GM12878 (cell line): Measurements from ENCODE around the gene ENDOU. TPM values are rescaled to one million over a fixed set of nuclear protein-coding genes. Genes with fewer than 3 reads are reported as not detected.

ENCODE experiments used
- ATAC-seq: fragments of 200-7000 bp; cut with Tn5 transposase; 3 replicates; pipeline ENCODE4 v1.9.1; 2020; ENCODE audit warnings: mild to moderate bottlenecking, moderate library complexity
- BruUV-seq: library from RNA; stranded (reverse); fragments of 400-500 nt; replicated peaks from 2 replicates; lab custom pipeline; 2021; lab: Mats Ljungman, UMichigan
- CTCF ChIA-PET: fragments of 300-600 bp; sonication (Branson Sonifier 250); formaldehyde crosslinking; extraction: SDS; loops from one replicate; lab custom pipeline; 2021; ENCODE audit warnings: inconsistent platforms; lab: Yijun Ruan, JAX
- POLR2A ChIA-PET: fragments of 350-600 bp; formaldehyde crosslinking; extraction: SDS; loops from one replicate; lab custom pipeline; 2021; ENCODE audit warnings: inconsistent platforms; lab: Charles Lee
- RAD21 ChIA-PET: fragments of 300-600 bp; sonication (Branson Sonifier 250); formaldehyde crosslinking; loops from one replicate; lab custom pipeline; 2023; ENCODE audit warnings: antibody characterized with exemption; ENCODE audit not compliant: unreplicated experiment; lab: Charles Lee
- SMC1A ChIA-PET: fragments of 300-600 bp; sonication (Branson Sonifier 250); formaldehyde crosslinking; loops from one replicate; lab custom pipeline; 2023; ENCODE audit not compliant: unreplicated experiment, uncharacterized antibody; lab: Charles Lee
- DNase-seq: peaks from one replicate; pipeline ENCODE4 v3.0.0-alpha.2; 2011; ENCODE audit warnings: low read depth, low spot score
- FAIRE-seq: peaks from 3 replicates; lab custom pipeline; 2011; peaks lifted over from hg19 to GRCh38; lab: Jason Lieb, UNC
- H2AFZ ChIP-seq: 2 replicates; pipeline ENCODE4 v1.6.0; 2011; ENCODE audit warnings: low read depth, low read length, control low read depth; ENCODE audit not compliant: control insufficient read depth
- H3K27ac ChIP-seq: 2 replicates; pipeline ENCODE4 v1.5.1; 2011; ENCODE audit warnings: control low read depth; ENCODE audit not compliant: control insufficient read depth, insufficient read depth
- H3K27me3 ChIP-seq, 2 experiments: replicated peaks in 1 of 2; 2 replicates each; pipeline versions ENCODE4 v1.6.0 to v1.6.1; 2011; ENCODE audit warnings: low read length in 1 of 2; ENCODE audit not compliant: control insufficient read depth in 2 of 2, insufficient read depth in 2 of 2
- H3K36me3 ChIP-seq, 2 experiments: 2 replicates each; pipeline ENCODE4 v1.5.1; 2011; ENCODE audit warnings: low read length in 1 of 2; ENCODE audit not compliant: control insufficient read depth in 2 of 2, insufficient read depth in 2 of 2
- H3K4me1 ChIP-seq: 2 replicates; pipeline ENCODE4 v1.6.1; 2011; ENCODE audit warnings: mild to moderate bottlenecking, low read length, moderate library complexity, mixed read lengths; ENCODE audit not compliant: control insufficient read depth, insufficient read depth
- H3K4me2 ChIP-seq: 2 replicates; pipeline ENCODE4 v1.6.0; 2011; ENCODE audit warnings: control low read depth; ENCODE audit not compliant: control insufficient read depth, insufficient read depth
- H3K4me3 ChIP-seq: fragments of 200-600 bp; sonication (generic); 2 replicates; pipeline ENCODE4 v1.5.1; 2016
- H3K79me2 ChIP-seq: 2 replicates; pipeline ENCODE4 v1.6.0; 2011; ENCODE audit warnings: low read length; ENCODE audit not compliant: control insufficient read depth, insufficient read depth
- H3K9ac ChIP-seq: 2 replicates; pipeline ENCODE4 v1.8.0; 2011; ENCODE audit warnings: low read length, control low read depth, mixed read lengths; ENCODE audit not compliant: control insufficient read depth, insufficient read depth
- H3K9me3 ChIP-seq: replicated peaks from 3 replicates; pipeline ENCODE4 v1.5.1; 2011; ENCODE audit warnings: mild to moderate bottlenecking, low read length; ENCODE audit not compliant: control insufficient read depth, insufficient read depth
- H4K20me1 ChIP-seq: 2 replicates; pipeline ENCODE4 v1.6.0; 2011; ENCODE audit not compliant: control insufficient read depth, insufficient read depth
- ATF2 ChIP-seq: IDR thresholded peaks from 2 replicates; pipeline ENCODE4 v1.6.1; 2012; ENCODE audit warnings: low read length, inconsistent platforms
- CBX3 ChIP-seq: fragments of 200-600 bp; sonication (generic); IDR thresholded peaks from 2 replicates; pipeline ENCODE4 v1.6.1; 2016; ENCODE audit warnings: low read depth, borderline replicate concordance
- CREB1 ChIP-seq: IDR thresholded peaks from 2 replicates; pipeline ENCODE4 v1.6.1; 2012; ENCODE audit warnings: low read depth, mild to moderate bottlenecking, inconsistent platforms
- ETV6 ChIP-seq, 2 experiments: fragments of 450-650 bp in 1 of 2; IDR thresholded peaks in 1 of 2; conservative IDR thresholded peaks in 1 of 2; 2 replicates each; pipeline ENCODE4 v1.6.1; 2014; ENCODE audit warnings: antibody characterized with exemption in 1 of 2, borderline replicate concordance in 1 of 2, low read depth in 1 of 2, mild to moderate bottlenecking in 1 of 2, moderate library complexity in 1 of 2
- IRF5 ChIP-seq: fragments of 450-650 bp; IDR thresholded peaks from 2 replicates; pipeline ENCODE4 v1.6.1; 2017; ENCODE audit warnings: borderline replicate concordance
- JUNB ChIP-seq: IDR thresholded peaks from 2 replicates; pipeline ENCODE4 v1.6.1; 2016; ENCODE audit warnings: antibody characterized with exemption, mild to moderate bottlenecking
- TCF12 ChIP-seq: IDR thresholded peaks from 2 replicates; pipeline ENCODE4 v1.6.1; 2011; ENCODE audit warnings: low read depth, mild to moderate bottlenecking, low read length
- TCF7 ChIP-seq: IDR thresholded peaks from 2 replicates; pipeline ENCODE4 v1.6.1; 2014; ENCODE audit warnings: antibody characterized with exemption, borderline replicate concordance
- ZNF217 ChIP-seq: fragments of 450-650 bp; IDR thresholded peaks from 2 replicates; pipeline ENCODE4 v1.6.1; 2017; ENCODE audit warnings: antibody characterized with exemption, mild to moderate bottlenecking
- WGBS: methylation state at CpG from one replicate; pipeline ENCODE4 v1.1.6; 2016; ENCODE audit warnings: low lambda C conversion rate; ENCODE audit not compliant: insufficient replicate concordance, insufficient coverage; ENCODE audit errors: missing lambda C conversion rate; 5-methylcytosine and 5-hydroxymethylcytosine counted together
- in situ Hi-C: fragments of 300-500 bp; cut with MboI; formaldehyde crosslinking; loops from 9 replicates; pipeline ENCODE4 v1.14.3; 2018; ENCODE audit warnings: mixed read lengths
- intact Hi-C: fragments of 100-400 bp; cut with micrococcal nuclease; formaldehyde crosslinking; loops from one replicate; pipeline ENCODE4 v1.14.2; 2022; ENCODE audit not compliant: unreplicated experiment
- polyA plus RNA-seq, 11 experiments: library from polyadenylated mRNA; depleted of rRNA in 4 of 11; unstranded in 6 of 11; stranded (reverse) in 5 of 11; fragments of >200 nt; fragmentation: Nextera tagmentation in 4 of 11; fragmentation: Illumina TruSeq in 1 of 11; extraction: Ambion mirVana in 4 of 11; extraction: Trizol in 1 of 11; gene quantifications; 1 replicate in 1 of 11; 2 replicates in 10 of 11; pipeline versions ENCODE4 v1.2.1 to v1.2.3, GENCODE V29; 2011 to 2016; ENCODE audit warnings: inconsistent platforms in 2 of 11, missing spikeins in 2 of 11, low read depth in 1 of 11
- total RNA-seq, 4 experiments: library from RNA; depleted of rRNA in 3 of 4; stranded (reverse); fragments of >200 nt in 3 of 4; fragmentation: Illumina TruSeq in 1 of 4; extraction: Trizol in 1 of 4; gene quantifications; 2 replicates each; pipeline versions ENCODE4 v1.2.1 to v1.2.3, GENCODE V29; 2013 to 2021

The ENDOU gene
- total and polyA plus RNA-seq, 10 of the 15 experiments (the other 5 are each of a cell fraction or from before 2014, with no cell fraction given): 0.03 to 0.17 (median 0.10) TPM; not detected in 4

GRCh38 chr12:47707905-47708543 is 17.3 kb downstream of the ENDOU start:
- peak overlapping the region; percentile 81 for H3K4me2 ChIP-seq

GRCh38 chr12:47707355-47707754 is 17.9 kb downstream of the ENDOU start:
- peak overlapping the region; percentile 81 for H3K4me2 ChIP-seq
- intact Hi-C loops: loop anchor here (10.0 kb wide), 1 partner anchor 1443 kb away; the partner anchor contains the start of gene SLC38A1
- no TSS peak for BruUV-seq
- POLR2A ChIA-PET: interaction anchor here (0.7 to 1.6 kb wide), 4 partner anchors 11 to 50 kb away, joined by 3 to 6 read pairs (median 4); no protein-coding TSS in a partner anchor
- CTCF ChIA-PET: interaction anchor here (0.6 to 9.7 kb wide), 13 partner anchors 9 to 130 kb away, joined by 3 to 102 read pairs (median 8); partner anchors contain the start of gene RAPGEF3
- 0 out of 2 replicates have a peak overlapping the region, but pooled peaks have one; percentile 35 for H3K4me3 ChIP-seq
- H3K36me3 ChIP-seq: no peaks in the 10 kb centered on the region
- RAD21 ChIA-PET: interaction anchor here (0.9 to 9.0 kb wide), 6 partner anchors 34 to 198 kb away, joined by 3 to 61 read pairs (median 4); partner anchors contain the start of gene VDR
- SMC1A ChIA-PET: interaction anchor here (0.6 to 3.5 kb wide), 11 partner anchors 8 to 1186 kb away, joined by 3 to 16 read pairs (median 4); partner anchors contain the start of gene ENDOU
- H4K20me1 ChIP-seq: no peaks in the 10 kb centered on the region
- no peak overlapping the region for H3K9ac ChIP-seq
- FAIRE-seq: no peak
- peaks cover 38% of the 10 kb centered on the region for H3K79me2 ChIP-seq
- no peaks in the 10 kb centered on the region for H3K27me3 ChIP-seq
- no peaks in the 10 kb centered on the region for H3K9me3 ChIP-seq
- no peak for ATAC-seq
- in situ Hi-C loops: no loop called here
- TF ChIP-seq IRF5: no peak
- TF ChIP-seq CBX3: no peak
- TF ChIP-seq ATF2: no peak
- TF ChIP-seq, all 136 proteins: peak for 0
- H3K27ac ChIP-seq: peak overlapping the region; percentile 85; the same call in 1 of the 2 replicates
- DNase-seq: no peak
- no peak overlapping the region for H2AFZ ChIP-seq
- H3K4me1 ChIP-seq: peaks cover 32% of the 10 kb centered on the region

More at GRCh38 chr12:47707905-47708543, 17.3 kb downstream of the ENDOU start:
- no peak for DNase-seq
- intact Hi-C loops (loop anchor here (10.0 kb wide), 1 partner anchor 1443 kb away; the partner anchor contains the start of gene SLC38A1), in situ Hi-C loops (no loop called here)
- peak overlapping the region; percentile 35 for H3K27ac ChIP-seq
- 0 out of 2 replicates have a peak overlapping the region, but pooled peaks have one; percentile 4 for H3K9ac ChIP-seq
- no peak overlapping the region; the same call in 1 of the 2 replicates for H3K4me3 ChIP-seq
- H3K27me3 ChIP-seq: no peaks in the 10 kb centered on the region
- peaks cover 34% of the 10 kb centered on the region for H3K79me2 ChIP-seq
- ChIA-PET SMC1A (interaction anchor here (0.6 to 3.5 kb wide), 10 partner anchors 9 to 1187 kb away, joined by 3 to 16 read pairs (median 4); partner anchors contain the start of gene ENDOU), POLR2A (interaction anchor here (1.1 to 1.6 kb wide), 3 partner anchors 11 to 50 kb away, joined by 3 to 6 read pairs (median 4); no protein-coding TSS in a partner anchor), CTCF (interaction anchor here (1.1 to 9.7 kb wide), 12 partner anchors 10 to 130 kb away, joined by 3 to 102 read pairs (median 10); partner anchors contain the start of gene RAPGEF3), RAD21 (interaction anchor here (0.9 to 9.0 kb wide), 5 partner anchors 33 to 197 kb away, joined by 3 to 61 read pairs (median 4); partner anchors contain the start of gene VDR)
- peak; percentile 7 for FAIRE-seq
- H2AFZ ChIP-seq: peak overlapping the region; percentile 16
- H4K20me1 ChIP-seq: no peaks in the 10 kb centered on the region
- H3K36me3 ChIP-seq: no peaks in the 10 kb centered on the region
- peaks cover 32% of the 10 kb centered on the region for H3K4me1 ChIP-seq
- no TSS peak for BruUV-seq
- 0% methylated on average over 5 of the region's 5 CpGs for WGBS
- TF ChIP-seq TCF7 (no peak), TCF12 (no peak), ZNF217 (no peak), JUNB (peak; percentile 48), CREB1 (no peak), ETV6 (conservative IDR thresholded peaks at IDR 0.05 in 1 of 2, IDR thresholded peaks at IDR 0.05 in 1 of 2; ENCODE audit: borderline replicate concordance in 1 of 2, low read depth in 1 of 2) (no peak)
- TF ChIP-seq, all 136 proteins: peak for 1
- no peaks in the 10 kb centered on the region for H3K9me3 ChIP-seq
- no peak for ATAC-seq
